GM12875 (cell line): ENCODE results near the gene IMPACT.

Experiments
- H3K4me3 ChIP-seq: one replicate; pipeline ENCODE4 v1.5.1; 2011; ENCODE audit warnings: low read depth, low read length, control low read depth
- CTCF ChIP-seq: IDR thresholded peaks from 2 replicates; pipeline ENCODE4 v1.5.1; 2011; ENCODE audit warnings: low read depth, mild to moderate bottlenecking, control low read depth, inconsistent platforms, low read length, moderate library complexity, borderline replicate concordance; ENCODE audit not compliant: insufficient read depth

Gene IMPACT

GRCh38 chr18:24474406-24474805, 47.9 kb downstream of the IMPACT start:
- no peak overlapping the region for H3K4me3 ChIP-seq
- no peak for TF ChIP-seq CTCF

DNA sequence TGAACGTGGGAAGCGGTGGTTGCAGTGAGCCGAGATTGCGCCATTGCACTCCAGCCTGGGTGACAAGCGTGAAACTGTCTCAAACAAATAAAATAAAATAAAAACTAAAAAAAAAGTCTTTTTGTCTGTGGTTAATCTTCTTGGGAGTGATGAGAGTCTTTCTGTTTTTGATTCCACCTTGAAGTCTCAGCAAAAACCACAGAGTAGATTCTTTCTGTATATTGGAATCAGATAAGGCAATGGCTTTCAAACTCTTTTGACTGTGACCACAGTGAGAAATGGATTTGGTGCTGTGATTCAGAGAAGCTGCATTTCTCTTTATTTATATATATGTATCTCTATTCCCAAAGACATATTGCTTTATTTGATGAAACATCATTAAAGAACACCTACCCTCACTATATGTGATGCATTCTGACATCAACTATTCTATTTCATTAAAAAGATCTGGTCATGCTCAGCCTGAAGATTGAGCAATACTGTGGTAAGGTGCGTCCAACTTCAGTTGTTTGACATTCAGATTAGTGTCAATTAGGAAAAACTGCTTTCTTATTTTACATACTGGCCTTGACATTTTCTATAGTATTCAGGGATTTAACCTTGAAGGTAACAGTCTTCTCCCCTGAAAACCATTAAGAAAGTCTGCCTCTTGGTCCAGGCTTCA, 49.6 kb downstream of the IMPACT start:
- TF ChIP-seq CTCF: no peak
- no peak overlapping the region for H3K4me3 ChIP-seq

GRCh38 chr18:24479371-24479770, 52.9 kb downstream of the IMPACT start:
- no peak overlapping the region for H3K4me3 ChIP-seq
- no peak for TF ChIP-seq CTCF

DNA sequence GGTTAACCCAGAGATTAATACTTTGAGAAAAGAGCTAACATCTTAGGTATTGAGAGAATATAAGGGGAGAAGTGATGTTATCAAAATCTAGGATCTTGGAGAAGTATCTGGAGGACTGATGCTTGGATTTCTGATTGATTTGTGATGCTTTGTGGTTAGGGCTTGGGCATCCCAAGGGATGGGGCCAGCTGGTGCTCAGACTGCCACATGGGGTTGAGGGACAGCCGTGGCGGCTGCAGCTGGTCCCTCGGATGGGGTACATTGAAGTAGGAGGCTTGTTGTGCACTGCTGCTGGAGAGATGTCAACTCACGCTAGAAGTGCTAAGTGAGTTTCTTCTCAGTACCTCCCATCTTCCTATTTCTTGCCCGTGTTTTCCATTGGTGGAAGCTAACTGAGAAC, 56.4 kb downstream of the IMPACT start:
- no peak for TF ChIP-seq CTCF
- no peak overlapping the region for H3K4me3 ChIP-seq

GRCh38 chr18:24485681-24486080, 59.2 kb downstream of the IMPACT start:
- no peak overlapping the region for H3K4me3 ChIP-seq
- TF ChIP-seq CTCF: no peak

GRCh38 chr18:24486684-24487083, 60.2 kb downstream of the IMPACT start:
- H3K4me3 ChIP-seq: no peak overlapping the region
- TF ChIP-seq CTCF: no peak

DNA sequence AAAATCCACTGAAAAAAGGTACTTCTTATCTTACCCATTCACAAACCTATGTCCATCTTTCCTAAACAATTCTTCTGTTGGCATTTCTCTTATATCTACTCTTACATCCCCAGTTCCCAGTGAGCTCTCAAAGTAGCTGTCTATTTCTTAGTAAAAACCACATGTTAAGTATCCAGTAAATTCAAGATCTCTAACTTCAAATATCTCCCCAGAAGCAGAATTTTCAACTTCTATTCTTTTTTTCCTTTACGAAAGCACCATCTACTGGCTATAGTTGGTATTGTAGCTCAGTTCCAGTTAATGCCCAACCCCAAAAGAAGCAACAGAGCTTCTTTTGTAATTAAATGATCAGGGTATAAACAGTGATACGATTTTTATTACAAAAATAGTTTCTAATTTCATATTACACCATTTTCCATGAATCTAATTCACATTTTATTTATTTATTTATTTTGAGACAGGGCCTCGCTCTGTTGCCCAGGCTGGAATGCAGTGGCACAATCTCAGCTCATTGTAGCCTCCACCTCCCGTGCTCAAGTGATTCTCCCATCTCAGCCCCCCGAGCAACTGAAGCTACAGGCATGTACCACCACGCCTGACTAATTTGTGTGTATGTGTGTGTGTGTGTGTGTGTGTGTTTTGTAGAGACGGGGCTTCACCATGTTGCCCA, 62.5 kb downstream of the IMPACT start:
- peak; percentile 53; the same call in 1 of the 2 replicates for TF ChIP-seq CTCF
- H3K4me3 ChIP-seq: no peak overlapping the region
